Measurements from ENCODE around the gene KIAA1958.
"Not testable (repeated sequence)": the region's sequence is repeated elsewhere in the genome, so short reads cannot be mapped to it uniquely, and the experiment has no call there.

The KIAA1958 gene

DNA sequence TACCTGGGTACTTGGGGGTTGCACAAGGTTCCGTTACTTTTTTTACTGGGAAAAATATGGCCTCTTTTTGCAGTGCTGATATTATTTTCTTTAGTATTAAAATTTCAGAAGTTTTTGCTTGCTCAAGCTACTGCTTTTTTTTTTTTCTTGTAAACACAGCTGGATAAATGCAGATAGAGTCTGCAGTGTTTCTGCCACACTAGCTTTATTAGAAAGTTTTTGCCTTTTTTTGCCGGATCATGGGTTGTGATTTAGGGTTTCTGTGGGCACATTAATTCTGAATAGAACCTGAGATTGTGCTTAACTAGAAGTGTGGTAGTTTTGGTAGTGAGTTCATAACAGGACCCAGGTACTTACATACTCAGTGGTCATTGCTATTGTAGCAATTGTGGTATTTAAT lies 19.9 kb downstream of the KIAA1958 start:
- DNase-seq, result no peak
- Histone ChIP-seq H3K4me3 (ENCODE audit: low read depth, low read length) (no peak overlapping the region), H3K36me3 (replicated peaks) (no peaks in the 10 kb centered on the region), H3K27me3 (replicated peaks) (no peaks in the 10 kb centered on the region), H3K27ac (no peak overlapping the region)
- in situ Hi-C loops (cut with HindIII; ENCODE audit: low pct_ligation_motif_present, low sequenced_read_pairs), result no loop called here
- TF ChIP-seq, protein P1, sequence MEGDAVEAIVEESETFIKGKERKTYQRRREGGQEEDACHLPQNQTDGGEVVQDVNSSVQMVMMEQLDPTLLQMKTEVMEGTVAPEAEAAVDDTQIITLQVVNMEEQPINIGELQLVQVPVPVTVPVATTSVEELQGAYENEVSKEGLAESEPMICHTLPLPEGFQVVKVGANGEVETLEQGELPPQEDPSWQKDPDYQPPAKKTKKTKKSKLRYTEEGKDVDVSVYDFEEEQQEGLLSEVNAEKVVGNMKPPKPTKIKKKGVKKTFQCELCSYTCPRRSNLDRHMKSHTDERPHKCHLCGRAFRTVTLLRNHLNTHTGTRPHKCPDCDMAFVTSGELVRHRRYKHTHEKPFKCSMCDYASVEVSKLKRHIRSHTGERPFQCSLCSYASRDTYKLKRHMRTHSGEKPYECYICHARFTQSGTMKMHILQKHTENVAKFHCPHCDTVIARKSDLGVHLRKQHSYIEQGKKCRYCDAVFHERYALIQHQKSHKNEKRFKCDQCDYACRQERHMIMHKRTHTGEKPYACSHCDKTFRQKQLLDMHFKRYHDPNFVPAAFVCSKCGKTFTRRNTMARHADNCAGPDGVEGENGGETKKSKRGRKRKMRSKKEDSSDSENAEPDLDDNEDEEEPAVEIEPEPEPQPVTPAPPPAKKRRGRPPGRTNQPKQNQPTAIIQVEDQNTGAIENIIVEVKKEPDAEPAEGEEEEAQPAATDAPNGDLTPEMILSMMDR (IDR thresholded peaks at IDR 0.05; ENCODE audit: low read depth, low read length, missing control alignments), result no peak

DNA sequence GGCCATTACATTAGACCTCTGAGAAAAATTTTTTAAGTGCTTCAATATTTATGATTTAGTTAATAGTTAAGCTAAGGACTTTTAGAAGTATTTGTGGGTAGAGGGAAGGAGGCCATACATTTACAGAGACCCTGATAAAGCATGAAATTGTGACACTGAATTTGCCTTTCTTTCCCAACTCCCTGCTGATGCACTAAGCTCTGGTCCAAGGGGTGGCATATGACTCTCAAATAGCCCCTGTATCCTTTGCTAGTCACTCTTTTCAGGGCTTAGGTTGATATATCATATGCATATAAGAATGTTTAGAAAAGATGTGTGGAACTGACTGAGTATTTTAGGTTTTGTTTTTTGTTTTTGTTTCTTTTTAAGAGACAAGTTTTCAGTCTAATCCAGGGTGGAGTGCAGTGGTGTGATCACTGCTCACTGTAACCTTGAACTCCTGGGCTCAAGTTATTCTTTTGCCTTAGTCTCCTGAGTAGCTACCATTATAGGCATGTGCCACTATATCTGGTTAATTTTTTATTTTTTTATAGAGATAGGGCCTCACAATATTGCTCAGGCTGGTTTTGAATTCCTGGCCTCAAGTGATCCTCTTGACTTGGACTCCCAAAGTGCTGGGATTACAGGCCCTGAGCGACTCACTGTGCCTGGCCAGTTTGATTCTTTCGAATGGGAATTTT lies 20.5 kb downstream of the KIAA1958 start:
- Histone ChIP-seq H3K36me3 (replicated peaks) (no peaks in the 10 kb centered on the region), H3K4me3 (ENCODE audit: low read depth, low read length) (no peak overlapping the region), H3K27ac (no peak overlapping the region), H3K27me3 (replicated peaks) (no peaks in the 10 kb centered on the region)
- DNase-seq, result no peak
- TF ChIP-seq, protein P1 (IDR thresholded peaks at IDR 0.05; ENCODE audit: low read depth, low read length, missing control alignments), result no peak
- in situ Hi-C loops (cut with HindIII; ENCODE audit: low pct_ligation_motif_present, low sequenced_read_pairs), result no loop called here

DNA sequence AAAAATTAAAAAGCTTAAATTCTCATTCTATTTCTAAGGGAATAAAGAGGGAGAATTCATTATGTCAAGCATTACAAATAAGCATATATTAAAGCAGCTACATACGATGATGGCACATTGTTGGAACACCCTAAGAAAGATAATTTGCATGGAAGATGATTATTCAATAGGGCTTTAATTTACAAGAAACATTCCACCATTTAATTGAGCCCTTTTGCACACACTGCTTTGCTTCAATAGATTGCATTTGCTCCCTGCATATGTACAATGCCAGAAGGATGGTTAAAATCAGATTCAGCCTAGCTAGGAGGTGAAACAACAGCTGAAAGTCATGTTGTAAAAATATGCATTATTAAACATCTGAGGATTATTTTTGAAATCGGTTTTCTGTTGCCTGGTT lies 21.8 kb downstream of the KIAA1958 start:
- H3K36me3 ChIP-seq (replicated peaks), result no peaks in the 10 kb centered on the region
- no peak for DNase-seq
- in situ Hi-C loops (cut with HindIII; ENCODE audit: low pct_ligation_motif_present, low sequenced_read_pairs), result no loop called here
- TF ChIP-seq, protein P1 (IDR thresholded peaks at IDR 0.05; ENCODE audit: low read depth, low read length, missing control alignments), result no peak
- no peak overlapping the region for H3K4me3 ChIP-seq (ENCODE audit: low read depth, low read length)
- H3K27ac ChIP-seq, result no peak overlapping the region
- H3K27me3 ChIP-seq (replicated peaks), result no peaks in the 10 kb centered on the region

DNA sequence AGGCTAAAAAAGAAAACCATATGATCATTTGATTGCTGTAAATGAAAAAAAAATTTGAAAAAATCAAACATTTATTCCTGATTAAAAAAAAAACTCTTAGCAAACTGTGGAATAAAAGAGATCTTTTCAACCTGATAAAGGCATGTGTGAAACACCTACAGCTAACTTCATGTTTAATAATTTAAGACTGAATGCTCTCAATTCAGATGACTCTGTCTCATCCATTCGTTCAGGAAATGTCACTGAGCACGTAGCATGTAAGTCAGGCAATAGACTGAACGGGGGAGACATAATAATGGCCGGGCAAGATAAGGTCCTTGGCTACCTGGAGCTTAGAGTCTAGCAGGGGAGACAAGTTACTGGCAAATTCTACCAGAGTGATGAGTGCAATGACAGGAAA lies 25.8 kb downstream of the KIAA1958 start:
- in situ Hi-C loops (cut with HindIII; ENCODE audit: low pct_ligation_motif_present, low sequenced_read_pairs); H3K27me3 ChIP-seq (replicated peaks); DNase-seq: not testable (repeated sequence)

DNA sequence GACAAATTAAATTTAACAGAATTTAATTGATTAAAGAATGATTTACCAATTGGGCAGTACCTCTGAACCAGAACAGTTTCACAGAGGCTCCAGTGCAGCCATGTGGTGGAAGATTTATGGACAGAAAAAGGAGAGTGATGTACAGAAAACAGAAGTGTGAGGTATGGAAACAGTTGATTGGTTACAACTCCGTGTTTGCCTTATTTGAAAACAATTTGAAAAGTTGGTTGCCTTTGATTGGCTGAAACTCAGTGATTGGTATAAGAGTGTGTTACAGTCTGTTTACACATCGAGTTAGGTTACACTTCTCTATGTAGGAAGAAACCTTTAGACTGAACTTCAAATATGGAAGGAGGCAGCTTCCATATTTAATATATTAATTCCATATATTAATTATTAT lies 30.1 kb downstream of the KIAA1958 start:
- TF ChIP-seq, protein P1 (IDR thresholded peaks at IDR 0.05; ENCODE audit: low read depth, low read length, missing control alignments), result no peak
- Histone ChIP-seq H3K36me3 (replicated peaks) (no peaks in the 10 kb centered on the region), H3K4me3 (ENCODE audit: low read depth, low read length) (no peak overlapping the region), H3K27ac (no peak overlapping the region), H3K27me3 (replicated peaks) (no peaks in the 10 kb centered on the region)
- DNase-seq, result no peak
- in situ Hi-C loops (cut with HindIII; ENCODE audit: low pct_ligation_motif_present, low sequenced_read_pairs), result no loop called here

More for the DNA sequence above, 25.8 kb downstream of the KIAA1958 start:
- H3K4me3 ChIP-seq (ENCODE audit: low read depth, low read length); H3K36me3 ChIP-seq (replicated peaks); H3K27ac ChIP-seq: not testable (repeated sequence)

DNA sequence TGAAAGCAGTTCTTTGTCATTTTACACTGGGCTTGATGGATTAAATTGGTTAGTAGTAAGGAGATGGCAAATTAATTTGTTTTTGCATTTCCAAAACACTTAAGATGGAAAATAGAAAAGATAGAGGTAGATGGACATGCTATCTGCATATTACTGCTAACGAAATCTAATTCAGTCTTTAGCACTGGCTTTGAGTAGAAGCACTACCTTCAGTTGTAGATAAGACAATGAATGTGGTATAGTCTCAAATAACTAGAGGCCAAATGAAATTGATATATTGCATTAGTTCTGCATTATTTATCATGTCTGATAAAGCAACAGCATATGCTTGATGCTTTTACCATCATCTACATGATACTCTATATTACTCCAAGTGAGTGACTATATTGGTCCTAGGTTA lies 33.4 kb downstream of the KIAA1958 start:
- in situ Hi-C loops (cut with HindIII; ENCODE audit: low pct_ligation_motif_present, low sequenced_read_pairs), result no loop called here
- no peaks in the 10 kb centered on the region for H3K27me3 ChIP-seq (replicated peaks)
- H3K27ac ChIP-seq, result no peak overlapping the region
- no peak overlapping the region for H3K4me3 ChIP-seq (ENCODE audit: low read depth, low read length)
- TF ChIP-seq, protein P1 (IDR thresholded peaks at IDR 0.05; ENCODE audit: low read depth, low read length, missing control alignments), result no peak
- no peaks in the 10 kb centered on the region for H3K36me3 ChIP-seq (replicated peaks)
- no peak for DNase-seq

Measured in brain microvascular endothelial cell (primary cell).